Karpas-422 (cell line): ENCODE measurements around the gene CCKAR. TPM values are rescaled to one million over a fixed set of nuclear protein-coding genes. Genes with fewer than 3 reads are reported as not detected.

ENCODE experiments used
- DNase-seq: peaks from one replicate; pipeline ENCODE4 v3.0.0-alpha.2; 2015
- H2AFZ ChIP-seq: fragments of 200-600 bp; sonication (generic); 2 replicates; pipeline ENCODE4 v1.6.1; 2014; ENCODE audit warnings: antibody characterized with exemption, low read length, mixed read lengths
- H3K27ac ChIP-seq: fragments of 200-600 bp; sonication (generic); 2 replicates; pipeline ENCODE4 v1.5.1; 2014; ENCODE audit warnings: mild to moderate bottlenecking, low read length, moderate library complexity
- H3K27me3 ChIP-seq: fragments of 200-600 bp; sonication (generic); 2 replicates; pipeline ENCODE4 v1.6.1; 2014; ENCODE audit warnings: low read length, mixed read lengths
- H3K36me3 ChIP-seq: fragments of 200-600 bp; sonication (generic); 2 replicates; pipeline ENCODE4 v1.6.1; 2014; ENCODE audit warnings: low read length, mixed read lengths; ENCODE audit not compliant: insufficient read depth
- H3K4me1 ChIP-seq: fragments of 200-600 bp; sonication (generic); 2 replicates; pipeline ENCODE4 v1.6.1; 2014; ENCODE audit warnings: mild to moderate bottlenecking, low read length, mixed read lengths
- H3K4me2 ChIP-seq: fragments of 200-600 bp; sonication (generic); 2 replicates; pipeline ENCODE4 v1.6.1; 2014; ENCODE audit warnings: low read length, low read depth, mild to moderate bottlenecking; ENCODE audit not compliant: poor library complexity, severe bottlenecking
- H3K4me3 ChIP-seq: fragments of 200-600 bp; sonication (generic); 2 replicates; pipeline ENCODE4 v1.5.1; 2014; ENCODE audit warnings: mild to moderate bottlenecking, antibody characterized with exemption, low read length, mixed read lengths
- H3K79me2 ChIP-seq: fragments of 200-600 bp; sonication (generic); 2 replicates; pipeline ENCODE4 v1.6.1; 2014; ENCODE audit warnings: mild to moderate bottlenecking, low read length, mixed read lengths
- H3K9ac ChIP-seq: fragments of 200-600 bp; sonication (generic); 2 replicates; pipeline ENCODE4 v1.6.0; 2014; ENCODE audit warnings: low read length
- H3K9me2 ChIP-seq: fragments of 200-600 bp; sonication (generic), shearing (Covaris generic); replicated peaks from 2 replicates; pipeline ENCODE4 v1.6.0; 2014; ENCODE audit warnings: mild to moderate bottlenecking, low read length, moderate library complexity; ENCODE audit not compliant: insufficient read depth
- H3K9me3 ChIP-seq: fragments of 300-700, 200-600 bp; sonication (generic); 2 replicates; pipeline ENCODE4 v1.6.1; 2014; ENCODE audit warnings: low read length, mixed read lengths
- H4K20me1 ChIP-seq: fragments of 200-600 bp; sonication (generic); 2 replicates; pipeline ENCODE4 v1.6.1; 2014; ENCODE audit warnings: mild to moderate bottlenecking, antibody characterized with exemption, low read length, low read depth; ENCODE audit not compliant: insufficient read depth
- total RNA-seq: library from RNA; depleted of rRNA; stranded (reverse); fragments of >200 nt; shearing (Covaris generic); gene quantifications from 2 replicates; pipeline ENCODE4 v1.2.3, GENCODE V29; 2014; ENCODE audit warnings: low replicate concordance; rRNA removed

Gene CCKAR, protein sequence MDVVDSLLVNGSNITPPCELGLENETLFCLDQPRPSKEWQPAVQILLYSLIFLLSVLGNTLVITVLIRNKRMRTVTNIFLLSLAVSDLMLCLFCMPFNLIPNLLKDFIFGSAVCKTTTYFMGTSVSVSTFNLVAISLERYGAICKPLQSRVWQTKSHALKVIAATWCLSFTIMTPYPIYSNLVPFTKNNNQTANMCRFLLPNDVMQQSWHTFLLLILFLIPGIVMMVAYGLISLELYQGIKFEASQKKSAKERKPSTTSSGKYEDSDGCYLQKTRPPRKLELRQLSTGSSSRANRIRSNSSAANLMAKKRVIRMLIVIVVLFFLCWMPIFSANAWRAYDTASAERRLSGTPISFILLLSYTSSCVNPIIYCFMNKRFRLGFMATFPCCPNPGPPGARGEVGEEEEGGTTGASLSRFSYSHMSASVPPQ
- not detected in 2 replicates for total RNA-seq

DNA sequence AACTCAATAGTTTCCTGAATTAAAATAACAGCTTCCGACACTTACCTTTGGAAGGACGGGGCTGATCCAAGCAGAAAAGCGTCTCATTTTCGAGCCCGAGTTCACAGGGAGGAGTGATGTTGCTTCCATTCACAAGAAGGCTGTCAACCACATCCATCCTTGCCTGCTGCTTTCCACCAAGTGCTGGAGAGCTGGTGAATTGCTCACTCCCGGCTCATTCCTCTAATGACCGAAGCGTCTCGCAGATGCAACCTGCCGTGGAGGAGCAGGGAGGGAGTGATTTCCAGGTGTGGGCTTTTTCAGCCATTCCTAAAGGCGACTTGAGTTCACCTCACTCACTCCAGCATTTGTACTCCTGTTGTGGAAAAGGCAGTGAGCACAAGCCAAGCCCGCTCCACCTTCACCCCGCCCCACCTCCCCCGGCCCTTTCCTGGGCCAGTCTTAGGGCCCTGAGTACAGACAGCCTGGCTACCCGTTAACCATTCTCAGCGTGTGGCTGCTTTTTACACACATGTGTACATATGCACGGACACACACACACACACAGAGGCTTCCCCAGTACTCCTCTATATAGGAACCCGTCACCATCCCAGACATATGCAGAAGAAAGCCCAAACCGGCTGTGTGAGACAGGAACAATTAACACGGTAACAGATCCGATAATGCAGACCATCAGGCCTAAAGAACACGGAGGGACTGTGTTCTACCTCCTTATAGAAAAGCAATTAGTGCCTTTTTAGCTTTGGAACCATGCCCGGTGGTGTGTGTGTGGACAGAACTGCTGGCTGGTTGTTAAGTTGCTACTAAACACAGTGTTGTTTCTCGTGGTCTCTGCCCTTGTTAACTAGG is at the start of gene CCKAR:
CCKAR (minus strand) TSS at position 374 of the 849 bp plus-strand sequence; CDS start at position 157, 217 bp downstream.
- Histone ChIP-seq H3K4me2 (no peak within 1 kb of the TSS), H4K20me1 (no peaks in the 10 kb centered on the region), H3K4me3 (no peak within 1 kb of the TSS), H2AFZ (no peak within 1 kb of the TSS), H3K27ac (no peak within 1 kb of the TSS), H3K79me2 (no peaks in the 10 kb centered on the region), H3K9me2 (no peaks in the 10 kb centered on the region), H3K9me3 (no peaks in the 10 kb centered on the region), H3K27me3 (no peaks in the 10 kb centered on the region), H3K4me1 (no peaks in the 10 kb centered on the region), H3K36me3 (no peaks in the 10 kb centered on the region), H3K9ac (no peak within 1 kb of the TSS)
- no peak for DNase-seq

DNA sequence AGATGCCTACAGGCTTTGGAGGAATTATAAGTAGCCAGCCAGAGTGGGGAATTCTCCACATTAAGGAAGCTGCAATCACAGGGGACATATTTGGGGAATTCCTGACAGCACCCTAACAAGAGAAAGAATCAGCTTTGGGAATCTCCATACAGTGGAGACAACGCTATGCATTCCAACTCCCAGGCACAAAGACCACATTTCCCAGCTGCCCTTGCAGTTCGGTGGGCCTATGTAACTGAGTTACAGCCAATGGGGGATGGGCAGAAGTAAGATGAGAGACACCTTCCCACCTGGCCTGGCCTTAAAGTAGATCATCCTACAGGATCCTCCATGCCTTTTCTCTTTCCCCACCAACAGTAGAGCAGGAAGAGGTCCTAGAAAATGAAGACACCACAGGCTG is 43.4 kb upstream of the CCKAR start:
- Histone ChIP-seq H3K9me2 (no peaks in the 10 kb centered on the region), H3K36me3 (no peaks in the 10 kb centered on the region), H3K4me2 (no peak overlapping the region), H3K27me3 (no peaks in the 10 kb centered on the region; the same call in 1 of the 2 replicates), H2AFZ (no peak overlapping the region), H3K27ac (no peak overlapping the region), H3K4me1 (no peaks in the 10 kb centered on the region), H3K79me2 (no peaks in the 10 kb centered on the region), H4K20me1 (no peaks in the 10 kb centered on the region), H3K9me3 (no peaks in the 10 kb centered on the region), H3K9ac (no peak overlapping the region), H3K4me3 (no peak overlapping the region)
- DNase-seq, result no peak

DNA sequence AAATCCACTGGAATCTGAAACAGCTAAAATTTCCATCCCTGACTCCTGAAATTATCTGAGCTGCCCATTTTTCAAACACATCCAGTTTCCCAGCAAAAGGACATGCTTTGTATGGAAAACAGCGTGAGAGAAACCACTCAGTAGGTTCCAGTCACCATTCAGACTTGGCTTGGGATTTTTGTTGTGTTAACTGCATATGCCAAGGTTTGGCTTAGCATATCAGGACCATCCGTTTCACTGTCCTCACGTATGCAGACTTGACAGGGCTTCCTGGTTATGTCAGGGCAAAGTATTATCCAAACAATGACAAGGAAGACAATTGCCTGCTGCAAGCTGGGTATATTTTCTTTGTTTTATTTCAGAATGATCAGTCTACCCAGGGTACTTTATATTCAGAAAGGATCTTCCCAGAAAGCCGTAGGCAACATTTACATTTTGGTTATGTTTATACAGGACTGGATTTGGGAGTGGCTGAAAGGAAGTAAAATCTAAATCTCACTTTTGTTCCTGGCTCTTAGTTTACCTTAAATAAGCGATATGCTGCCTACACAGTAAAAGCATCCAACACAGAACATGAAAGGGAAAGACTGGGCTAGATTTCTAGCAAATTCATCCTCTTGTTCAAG is 41.3 kb upstream of the CCKAR start:
- Histone ChIP-seq H3K9me3 (no peaks in the 10 kb centered on the region), H3K4me2 (no peak overlapping the region), H4K20me1 (no peaks in the 10 kb centered on the region), H3K27me3 (no peaks in the 10 kb centered on the region), H3K9me2 (no peaks in the 10 kb centered on the region), H3K9ac (no peak overlapping the region), H2AFZ (no peak overlapping the region), H3K36me3 (no peaks in the 10 kb centered on the region), H3K27ac (no peak overlapping the region), H3K4me3 (no peak overlapping the region), H3K79me2 (no peaks in the 10 kb centered on the region), H3K4me1 (no peaks in the 10 kb centered on the region)
- DNase-seq, result no peak

DNA sequence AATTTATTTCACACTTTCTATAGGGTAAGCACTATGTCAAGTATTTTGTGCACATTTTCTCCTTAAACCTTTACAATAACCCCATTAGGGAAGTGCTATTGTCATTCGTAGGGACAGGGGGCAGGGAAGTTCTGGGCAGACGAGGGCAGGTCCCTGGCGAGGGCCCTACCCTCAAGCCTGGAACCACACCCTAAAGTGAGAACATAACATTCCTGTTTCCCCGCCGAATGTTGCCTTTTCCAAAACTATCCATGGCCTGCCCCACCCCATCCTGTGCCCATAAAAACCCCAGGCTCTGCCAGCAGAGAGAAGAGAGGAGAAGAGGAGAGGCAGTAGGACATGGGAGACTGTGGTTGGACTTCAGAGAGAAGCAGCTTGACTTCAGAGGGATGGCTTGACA is 39.8 kb upstream of the CCKAR start:
- no peak for DNase-seq
- no peaks in the 10 kb centered on the region for H3K9me3 ChIP-seq
- no peak overlapping the region for H3K27ac ChIP-seq
- no peak overlapping the region for H3K4me2 ChIP-seq
- no peaks in the 10 kb centered on the region for H3K4me1 ChIP-seq
- no peak overlapping the region for H2AFZ ChIP-seq
- no peaks in the 10 kb centered on the region for H3K36me3 ChIP-seq
- no peaks in the 10 kb centered on the region for H4K20me1 ChIP-seq
- no peak overlapping the region for H3K9ac ChIP-seq
- H3K9me2 ChIP-seq, result no peaks in the 10 kb centered on the region
- H3K4me3 ChIP-seq, result no peak overlapping the region
- H3K27me3 ChIP-seq, result no peaks in the 10 kb centered on the region
- H3K79me2 ChIP-seq, result no peaks in the 10 kb centered on the region

DNA sequence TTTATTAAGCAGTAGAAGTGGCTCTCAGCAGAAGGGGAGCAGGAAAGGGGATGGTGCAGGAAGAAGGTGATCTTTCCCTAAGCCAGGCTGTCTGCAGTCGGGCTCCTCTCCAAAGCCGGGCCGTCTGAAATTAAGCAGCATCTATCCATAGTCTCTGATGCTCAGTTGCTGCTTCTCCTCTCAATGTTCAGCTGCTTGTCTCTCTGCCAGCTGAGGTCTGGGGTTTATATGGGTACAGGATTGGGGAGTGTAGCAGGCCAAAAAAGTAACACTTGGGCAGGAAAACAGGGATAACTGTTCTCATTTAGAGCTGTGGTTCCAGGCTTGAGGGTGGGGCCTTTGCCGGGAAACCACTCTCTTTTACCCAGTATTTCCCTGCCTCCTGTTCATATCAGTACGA is 39.2 kb upstream of the CCKAR start:
- Histone ChIP-seq H3K9ac (no peak overlapping the region), H3K9me2 (no peaks in the 10 kb centered on the region), H3K36me3 (no peaks in the 10 kb centered on the region), H4K20me1 (no peaks in the 10 kb centered on the region), H3K79me2 (no peaks in the 10 kb centered on the region), H3K27ac (no peak overlapping the region), H3K4me1 (no peaks in the 10 kb centered on the region), H2AFZ (no peak overlapping the region), H3K4me3 (no peak overlapping the region), H3K4me2 (no peak overlapping the region), H3K9me3 (no peaks in the 10 kb centered on the region), H3K27me3 (no peaks in the 10 kb centered on the region)
- DNase-seq, result no peak

DNA sequence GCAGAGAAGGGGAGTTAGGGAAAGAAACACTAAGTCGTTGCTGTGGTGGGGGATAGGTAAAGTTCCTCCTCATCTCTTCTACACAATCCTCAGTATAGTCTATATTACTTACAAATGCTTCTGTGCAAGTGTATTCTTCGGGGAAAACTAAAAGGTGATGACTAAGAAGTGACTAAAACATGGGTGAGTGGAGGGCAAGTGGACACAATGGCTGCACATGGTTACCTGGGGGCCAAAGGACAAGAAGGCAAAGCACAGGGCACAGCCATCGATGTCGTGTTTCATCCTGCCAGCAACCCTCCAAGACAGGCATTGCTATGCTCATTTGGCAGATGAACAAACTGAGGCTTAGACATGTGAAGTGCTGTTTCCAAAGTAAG is 35.5 kb upstream of the CCKAR start:
- Histone ChIP-seq H3K4me2 (no peak overlapping the region), H3K36me3 (no peaks in the 10 kb centered on the region), H3K9me2 (no peaks in the 10 kb centered on the region), H3K9me3 (no peaks in the 10 kb centered on the region), H3K9ac (no peak overlapping the region), H3K79me2 (no peaks in the 10 kb centered on the region), H3K27me3 (no peaks in the 10 kb centered on the region), H3K4me3 (no peak overlapping the region), H3K27ac (no peak overlapping the region), H3K4me1 (no peaks in the 10 kb centered on the region), H2AFZ (no peak overlapping the region), H4K20me1 (no peaks in the 10 kb centered on the region)
- DNase-seq, result no peak

DNA sequence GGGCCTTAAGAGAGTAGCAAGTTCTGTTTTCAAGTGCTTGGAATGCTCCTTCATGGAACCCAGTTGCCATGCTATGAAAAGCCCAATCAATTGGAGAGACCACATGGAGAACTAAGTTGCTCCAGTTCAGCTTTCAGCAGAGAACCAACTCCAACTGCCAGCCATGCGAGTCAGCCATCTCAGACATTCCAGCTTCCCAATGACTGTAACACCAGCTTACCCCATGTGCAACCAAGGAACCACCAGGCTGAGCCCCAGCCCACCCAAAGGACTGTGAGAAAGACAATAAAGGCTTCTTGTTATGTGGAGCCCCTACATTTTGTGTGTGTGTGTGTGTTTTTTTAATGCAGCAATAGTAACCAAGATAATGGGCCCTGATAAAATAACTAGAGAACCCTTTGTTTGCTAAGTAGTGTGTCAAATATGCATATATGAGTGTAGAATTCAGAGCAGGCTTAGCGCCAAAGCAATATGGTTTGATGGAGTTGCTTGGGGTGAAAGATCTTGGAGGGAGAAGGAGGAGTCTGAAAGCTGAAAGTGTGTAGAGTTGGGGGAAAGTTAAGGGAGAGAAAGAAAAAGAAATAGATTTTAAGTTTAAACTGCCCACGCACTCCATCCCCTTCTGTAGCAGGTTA is 35.0 kb upstream of the CCKAR start:
- no peaks in the 10 kb centered on the region for H3K36me3 ChIP-seq
- H3K79me2 ChIP-seq, result no peaks in the 10 kb centered on the region
- H3K9ac ChIP-seq, result no peak overlapping the region
- no peaks in the 10 kb centered on the region for H3K9me3 ChIP-seq
- no peaks in the 10 kb centered on the region for H3K4me1 ChIP-seq
- H3K27ac ChIP-seq, result no peak overlapping the region
- H3K4me3 ChIP-seq, result no peak overlapping the region
- H2AFZ ChIP-seq, result no peak overlapping the region
- no peaks in the 10 kb centered on the region for H4K20me1 ChIP-seq
- H3K9me2 ChIP-seq, result no peaks in the 10 kb centered on the region
- DNase-seq, result no peak
- H3K27me3 ChIP-seq, result no peaks in the 10 kb centered on the region
- H3K4me2 ChIP-seq, result no peak overlapping the region
